HG02571 (cell line): ENCODE data around the gene SNX5.

Experiments used
- ATAC-seq: cut with Tn5 transposase; IDR thresholded peaks from one replicate; pipeline ENCODE4 v1.9.1; 2021; ENCODE audit warnings: mild to moderate bottlenecking, moderate library complexity; ENCODE audit not compliant: unreplicated experiment

The SNX5 gene

GRCh38 chr20:17968366-17969277 lies at the start of gene SNX5, which contains the start of gene MGME1:
Gene SNX5 (minus strand): TSS chr20:17968794. CDS start chr20:17968425, 369 bp downstream.
Gene MGME1 (plus strand): TSS chr20:17969018. CDS start chr20:17969860, 842 bp downstream.
- peak; percentile 75 for ATAC-seq

GRCh38 chr20:18018100-18018499 lies 49.5 kb upstream of the SNX5 start:
- no peak for ATAC-seq

- ATAC-seq, result no peak
Measured at GRCh38 chr20:18016772-18017171, 48.2 kb upstream of the SNX5 start.

- ATAC-seq, result no peak
Measured at GRCh38 chr20:18014411-18014810, 45.8 kb upstream of the SNX5 start.

- no peak for ATAC-seq
Measured at GRCh38 chr20:18012901-18013300, 44.3 kb upstream of the SNX5 start.

- no peak for ATAC-seq
Measured at GRCh38 chr20:18011951-18012645, 43.5 kb upstream of the SNX5 start.

GRCh38 chr20:18011482-18011881 lies 42.9 kb upstream of the SNX5 start:
- no peak for ATAC-seq

- no peak for ATAC-seq
Measured at GRCh38 chr20:18009116-18009515, 40.5 kb upstream of the SNX5 start.

GRCh38 chr20:18007534-18008292 lies 39.1 kb upstream of the SNX5 start:
- no peak for ATAC-seq

GRCh38 chr20:18006684-18007083 lies 38.1 kb upstream of the SNX5 start:
- no peak for ATAC-seq

- no peak for ATAC-seq
Measured at GRCh38 chr20:18005990-18006364, 37.4 kb upstream of the SNX5 start.

- ATAC-seq, result peak; percentile 84
Measured at GRCh38 chr20:18005170-18005989, 36.8 kb upstream of the SNX5 start.

GRCh38 chr20:18004384-18005031 lies 35.9 kb upstream of the SNX5 start:
- ATAC-seq, result no peak

- no peak for ATAC-seq
Measured at GRCh38 chr20:18003897-18004296, 35.3 kb upstream of the SNX5 start.

GRCh38 chr20:18001131-18001921 lies 32.7 kb upstream of the SNX5 start:
- no peak for ATAC-seq

GRCh38 chr20:17999566-17999965 lies 31.0 kb upstream of the SNX5 start:
- no peak for ATAC-seq

- ATAC-seq, result no peak
Measured at GRCh38 chr20:17998446-17998845, 29.9 kb upstream of the SNX5 start.

- no peak for ATAC-seq
Measured at GRCh38 chr20:17995967-17996819, 27.6 kb upstream of the SNX5 start.
